A673 (cell line): ENCODE results near the gene RPS2. TPM values are rescaled to one million over a fixed set of nuclear protein-coding genes. Genes with fewer than 3 reads are reported as not detected.

Experiments
- BruUV-seq: library from RNA; stranded (reverse); fragments of 400-500 nt; replicated peaks from 2 replicates; lab custom pipeline; 2021; lab: Mats Ljungman, UMichigan
- CTCF ChIA-PET: fragments of 300-600 bp; sonication (Branson Sonifier 250); formaldehyde crosslinking; loops from one replicate; lab custom pipeline; 2022; ENCODE audit warnings: antibody characterized with exemption; lab: Charles Lee
- POLR2A ChIA-PET: fragments of 300-600 bp; sonication (Branson Sonifier 250); formaldehyde crosslinking; loops from one replicate; lab custom pipeline; 2022; ENCODE audit warnings: antibody characterized with exemption; ENCODE audit not compliant: low non-redundant PET; lab: Charles Lee
- DNase-seq: peaks from one replicate; pipeline ENCODE4 v3.0.0-alpha.2; 2015; ENCODE audit warnings: low spot score
- H3K27ac ChIP-seq: fragments of 200-600 bp; sonication (generic); 2 replicates; pipeline ENCODE4 v1.5.1; 2016; ENCODE audit warnings: mixed run types, low read depth, mild to moderate bottlenecking, mixed read lengths, antibody characterized with exemption, low read length; ENCODE audit not compliant: poor library complexity, severe bottlenecking
- H3K27me3 ChIP-seq: fragments of 200-600 bp; sonication (generic); replicated peaks from 2 replicates; pipeline ENCODE4 v1.6.1; 2017; ENCODE audit warnings: mixed run types, low read depth, mild to moderate bottlenecking, mixed read lengths, antibody characterized with exemption, low read length; ENCODE audit not compliant: insufficient read depth, poor library complexity
- H3K36me3 ChIP-seq: fragments of 200-600 bp; sonication (generic); 2 replicates; pipeline ENCODE4 v1.6.1; 2016; ENCODE audit warnings: mixed run types, mild to moderate bottlenecking, mixed read lengths, antibody characterized with exemption, low read length; ENCODE audit not compliant: insufficient read depth, poor library complexity, severe bottlenecking
- H3K4me1 ChIP-seq: fragments of 200-600 bp; sonication (generic); 2 replicates; pipeline ENCODE4 v1.6.1; 2017; ENCODE audit warnings: mixed run types, mild to moderate bottlenecking, mixed read lengths, antibody characterized with exemption, low read length; ENCODE audit not compliant: insufficient read depth, poor library complexity, severe bottlenecking
- H3K4me3 ChIP-seq: fragments of 200-600 bp; sonication (generic); 2 replicates; pipeline ENCODE4 v1.5.1; 2016; ENCODE audit warnings: low read depth, mixed run types, mild to moderate bottlenecking, mixed read lengths, low read length; ENCODE audit not compliant: poor library complexity, severe bottlenecking
- H3K9me3 ChIP-seq: fragments of 200-600 bp; sonication (generic); 2 replicates; pipeline ENCODE4 v1.6.1; 2016; ENCODE audit warnings: mixed run types, low read depth, mild to moderate bottlenecking, mixed read lengths, antibody characterized with exemption, low read length; ENCODE audit not compliant: poor library complexity, severe bottlenecking
- EZH2 ChIP-seq: fragments of 200-600 bp; sonication (generic); IDR thresholded peaks from 2 replicates; pipeline ENCODE4 v1.6.1; 2017; ENCODE audit warnings: borderline replicate concordance, low read depth, mild to moderate bottlenecking, mixed read lengths, antibody characterized with exemption, low read length; ENCODE audit not compliant: poor library complexity, severe bottlenecking
- intact Hi-C: fragments of 100-400 bp; cut with micrococcal nuclease; formaldehyde crosslinking; loops from one replicate; pipeline ENCODE4 v1.10.0; 2022; ENCODE audit not compliant: unreplicated experiment
- total RNA-seq: library from RNA; stranded (reverse); gene quantifications from 2 replicates; pipeline ENCODE4 v1.2.3, GENCODE V29; 2021
- TF ChIP-seq, protein P1 (sequence below): fragments of 300-800, 200-600 bp; sonication (generic); conservative IDR thresholded peaks from 2 replicates; pipeline ENCODE4 v1.5.1; 2017; ENCODE audit warnings: low read depth, mild to moderate bottlenecking, antibody characterized with exemption, low read length, moderate library complexity, mixed read lengths

The RPS2 gene
- total RNA-seq, 1 experiment from 2014 or later: 3,326 TPM

DNA sequence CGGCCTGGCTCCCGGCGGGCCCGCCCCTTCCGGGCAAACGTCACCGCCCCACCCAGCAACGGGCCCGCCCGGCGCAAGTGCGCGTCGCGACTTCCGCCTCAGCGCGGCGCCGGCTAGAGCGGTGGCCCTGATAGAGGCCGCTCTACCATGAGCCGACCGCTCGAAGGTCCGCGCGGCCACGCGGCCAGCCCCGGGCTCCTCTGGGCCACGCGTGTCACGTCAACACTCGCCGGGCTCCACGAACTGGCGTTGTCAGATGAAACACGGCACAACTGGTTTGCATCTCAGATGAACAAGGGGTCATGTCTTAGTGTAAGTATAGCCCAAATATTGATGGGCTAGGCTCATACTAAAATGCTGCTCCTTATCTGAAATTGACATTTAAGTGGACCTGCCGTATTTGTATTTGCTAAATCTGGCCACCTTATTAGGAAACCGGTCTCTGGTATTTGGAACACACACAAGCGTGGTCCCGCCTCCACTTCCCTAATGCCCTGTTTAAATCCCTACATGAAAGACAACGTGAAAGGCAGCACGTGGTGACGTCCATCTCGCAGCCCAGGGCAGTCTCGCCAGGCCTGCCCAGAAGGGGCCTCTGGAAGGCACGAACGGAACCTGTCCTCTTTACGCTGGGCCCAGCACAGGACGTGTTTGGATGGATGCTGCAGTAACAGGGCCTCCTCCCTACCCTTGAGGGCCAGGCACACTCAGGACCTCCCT, 45.3 kb upstream of the RPS2 start, which contains the start of gene ZNF598:
Gene ZNF598 (minus strand): TSS at position 31 of the 720 bp plus-strand sequence.
- POLR2A ChIA-PET: no interaction called here
- H3K27ac ChIP-seq: peak within 1 kb of the TSS; percentile 93
- no peaks in the 10 kb centered on the region for H3K27me3 ChIP-seq
- H3K36me3 ChIP-seq: peaks cover 3% of the 10 kb centered on the region
- H3K4me1 ChIP-seq: peaks cover 38% of the 10 kb centered on the region
- H3K4me3 ChIP-seq: peak within 1 kb of the TSS; percentile 99
- TSS peak; percentile 98 for BruUV-seq
- DNase-seq: peak; percentile 93
- CTCF ChIA-PET: no interaction called here
- intact Hi-C loops: loop anchor here (10.0 kb wide), 1 partner anchor 205 kb away; the partner anchor contains the start of genes BRICD5 and PGP
- no peaks in the 10 kb centered on the region for H3K9me3 ChIP-seq
- TF ChIP-seq EZH2: no peak
- TF ChIP-seq, protein P1, sequence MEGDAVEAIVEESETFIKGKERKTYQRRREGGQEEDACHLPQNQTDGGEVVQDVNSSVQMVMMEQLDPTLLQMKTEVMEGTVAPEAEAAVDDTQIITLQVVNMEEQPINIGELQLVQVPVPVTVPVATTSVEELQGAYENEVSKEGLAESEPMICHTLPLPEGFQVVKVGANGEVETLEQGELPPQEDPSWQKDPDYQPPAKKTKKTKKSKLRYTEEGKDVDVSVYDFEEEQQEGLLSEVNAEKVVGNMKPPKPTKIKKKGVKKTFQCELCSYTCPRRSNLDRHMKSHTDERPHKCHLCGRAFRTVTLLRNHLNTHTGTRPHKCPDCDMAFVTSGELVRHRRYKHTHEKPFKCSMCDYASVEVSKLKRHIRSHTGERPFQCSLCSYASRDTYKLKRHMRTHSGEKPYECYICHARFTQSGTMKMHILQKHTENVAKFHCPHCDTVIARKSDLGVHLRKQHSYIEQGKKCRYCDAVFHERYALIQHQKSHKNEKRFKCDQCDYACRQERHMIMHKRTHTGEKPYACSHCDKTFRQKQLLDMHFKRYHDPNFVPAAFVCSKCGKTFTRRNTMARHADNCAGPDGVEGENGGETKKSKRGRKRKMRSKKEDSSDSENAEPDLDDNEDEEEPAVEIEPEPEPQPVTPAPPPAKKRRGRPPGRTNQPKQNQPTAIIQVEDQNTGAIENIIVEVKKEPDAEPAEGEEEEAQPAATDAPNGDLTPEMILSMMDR: no peak

DNA sequence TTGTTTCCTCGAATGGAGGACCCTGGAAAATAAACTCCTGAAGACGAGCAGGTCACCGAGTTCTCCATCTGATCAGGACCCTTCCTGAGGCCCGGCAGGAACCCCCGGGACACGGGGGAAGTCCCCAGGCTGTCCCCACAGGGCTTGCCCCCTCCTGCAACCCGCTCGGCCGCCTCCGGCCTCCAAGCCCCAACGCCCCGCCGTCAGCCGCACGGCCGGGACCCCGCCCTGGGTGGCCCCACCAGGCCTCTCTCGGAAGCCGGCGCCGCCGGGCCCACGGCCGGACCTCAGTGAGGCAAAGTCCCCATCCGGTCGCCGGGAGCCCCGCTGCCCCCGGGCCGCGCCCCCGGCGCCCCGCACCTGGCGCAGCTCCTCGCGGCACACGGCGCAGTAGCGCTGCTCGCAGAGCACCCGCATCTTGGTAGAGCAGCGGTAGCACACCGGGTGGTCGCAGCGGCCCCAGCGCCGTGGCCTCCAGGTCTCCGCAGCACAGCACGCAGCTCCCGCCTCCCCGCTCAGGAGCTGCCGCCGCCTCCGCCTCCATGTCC, 44.6 kb upstream of the RPS2 start:
- no TSS peak for BruUV-seq
- peak overlapping the region; percentile 93 for H3K27ac ChIP-seq
- CTCF ChIA-PET: interaction anchor here (1.0 kb wide), 1 partner anchor 131 kb away, joined by 4 read pairs; no protein-coding TSS in a partner anchor

DNA sequence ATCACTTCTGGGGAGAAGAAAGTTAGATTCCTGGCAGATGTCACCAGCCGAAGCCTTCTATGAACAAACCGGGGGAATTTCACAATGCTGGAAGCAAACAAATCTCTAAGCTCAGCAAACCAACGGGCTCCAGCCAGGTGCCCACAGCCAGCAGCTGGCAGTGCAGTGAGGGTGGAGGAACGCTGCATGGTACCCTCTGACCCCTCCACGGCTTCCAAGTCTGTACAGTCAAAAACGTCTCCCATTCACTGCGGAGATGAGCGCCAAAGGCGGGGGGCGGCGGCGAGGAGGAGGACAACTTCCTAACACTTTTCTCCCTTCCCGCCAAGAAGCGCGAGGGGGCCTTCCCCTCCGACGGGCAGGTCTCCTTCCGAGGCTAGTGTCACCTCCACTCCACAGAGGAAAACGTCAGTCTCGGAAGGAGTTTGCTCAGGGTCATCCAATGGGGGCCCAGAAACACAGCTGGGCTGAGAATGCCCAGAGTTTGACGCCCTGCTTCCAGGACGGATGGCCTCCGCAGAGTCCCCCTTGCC, 44.1 kb upstream of the RPS2 start:
- Histone ChIP-seq H3K4me1 (peaks cover 46% of the 10 kb centered on the region), H3K27me3 (no peaks in the 10 kb centered on the region), H3K4me3 (peak overlapping the region; percentile 99), H3K36me3 (peaks cover 3% of the 10 kb centered on the region), H3K27ac (peak overlapping the region; percentile 93), H3K9me3 (no peaks in the 10 kb centered on the region)
- no TSS peak for BruUV-seq
- TF ChIP-seq EZH2: no peak
- TF ChIP-seq, protein P1: no peak
- CTCF ChIA-PET: interaction anchor here (1.0 kb wide), 1 partner anchor 132 kb away, joined by 4 read pairs; no protein-coding TSS in a partner anchor
- intact Hi-C loops: loop anchor here (10.0 kb wide), 1 partner anchor 206 kb away; the partner anchor contains the start of genes BRICD5 and PGP
- peak; percentile 58 for DNase-seq
- POLR2A ChIA-PET: interaction anchor here (0.5 to 0.6 kb wide), 3 partner anchors 21 to 460 kb away, joined by 4 to 5 read pairs (median 4); partner anchors contain the start of gene TRAF7

More for the DNA sequence above, 44.6 kb upstream of the RPS2 start:
- POLR2A ChIA-PET: interaction anchor here (0.5 to 0.6 kb wide), 3 partner anchors 22 to 459 kb away, joined by 4 to 5 read pairs (median 4); partner anchors contain the start of gene TRAF7
- H3K36me3 ChIP-seq: peaks cover 3% of the 10 kb centered on the region
- intact Hi-C loops: loop anchor here (10.0 kb wide), 1 partner anchor 206 kb away; the partner anchor contains the start of genes BRICD5 and PGP
- H3K4me1 ChIP-seq: peaks cover 42% of the 10 kb centered on the region
- H3K4me3 ChIP-seq: peak overlapping the region; percentile 99
- DNase-seq: no peak
- H3K9me3 ChIP-seq: no peaks in the 10 kb centered on the region
- H3K27me3 ChIP-seq: no peaks in the 10 kb centered on the region
- TF ChIP-seq EZH2: no peak
